SK-N-SH (cell line): Measurements from ENCODE around the gene NRN1L. TPM values are rescaled to one million over a fixed set of nuclear protein-coding genes. Genes with fewer than 3 reads are reported as not detected.
A peak's percentile ranks its signal among the peaks of the same experiment; 100 is the strongest.

Experiments
- CTCF ChIA-PET: fragments of 300-600, 350-600 bp; formaldehyde crosslinking; extraction: SDS; loops from one replicate; lab custom pipeline; 2021; lab: Yijun Ruan, JAX
- POLR2A ChIA-PET: fragments of 350-600 bp; sonication (Branson Sonifier 250); formaldehyde crosslinking; extraction: SDS; loops from one replicate; lab custom pipeline; 2020; ENCODE audit warnings: antibody characterized with exemption, inconsistent platforms; lab: Yijun Ruan, JAX
- DNase-seq: peaks from one replicate; pipeline ENCODE4 v3.0.0; 2012
- H2AFZ ChIP-seq: fragments of 200-600 bp; sonication (generic); 2 replicates; pipeline ENCODE4 v1.8.1; 2016; ENCODE audit warnings: antibody characterized with exemption, mild to moderate bottlenecking, low read depth
- H3F3A ChIP-seq: fragments of 200-600 bp; sonication (generic); replicated peaks from 2 replicates; pipeline ENCODE3; 2016; ENCODE audit warnings: antibody characterized with exemption, mild to moderate bottlenecking; ENCODE audit not compliant: insufficient read depth
- H3K27ac ChIP-seq, 2 experiments: fragments of 200-500 bp in 1 of 2; fragments of 200-600 bp in 1 of 2; sonication (Bioruptor generic) in 1 of 2; sonication (generic), shearing (Covaris generic) in 1 of 2; 2 replicates each; pipeline versions ENCODE4 v1.5.1 to v1.6.1; 2014 to 2016; ENCODE audit warnings: low read depth in 2 of 2, inconsistent platforms in 1 of 2, low read length in 1 of 2, mild to moderate bottlenecking in 1 of 2, mixed read lengths in 1 of 2
- H3K27me3 ChIP-seq: fragments of 200-600 bp; sonication (generic), shearing (Covaris generic); 2 replicates; pipeline ENCODE4 v1.6.1; 2016; ENCODE audit warnings: mixed run types; ENCODE audit not compliant: insufficient read depth
- H3K36me3 ChIP-seq, 2 experiments: fragments of 200-500 bp in 1 of 2; fragments of 200-600 bp in 1 of 2; sonication (Bioruptor generic) in 1 of 2; sonication (generic) in 1 of 2; replicated peaks in 1 of 2; 2 replicates each; pipeline versions ENCODE3 to v1.5.1; 2014 to 2016; ENCODE audit warnings: low read length in 1 of 2, mild to moderate bottlenecking in 1 of 2; ENCODE audit not compliant: insufficient read depth in 2 of 2, control insufficient read depth in 1 of 2
- H3K4me1 ChIP-seq, 2 experiments: fragments of 200-500 bp in 1 of 2; fragments of 200-600 bp in 1 of 2; sonication (Bioruptor generic) in 1 of 2; sonication (generic), shearing (Covaris generic) in 1 of 2; 2 replicates each; pipeline versions ENCODE4 v1.5.1 to v1.6.1; 2014 to 2016; ENCODE audit warnings: low read depth in 1 of 2, low read length in 1 of 2, mixed run types in 1 of 2; ENCODE audit not compliant: insufficient read depth in 2 of 2, control insufficient read depth in 1 of 2
- H3K4me2 ChIP-seq: fragments of 200-600 bp; sonication (generic), shearing (Covaris generic); 2 replicates; pipeline ENCODE4 v1.6.1; 2017; ENCODE audit warnings: mixed run types
- H3K4me3 ChIP-seq, 2 experiments: fragments of 200-500 bp in 1 of 2; fragments of 200-600 bp in 1 of 2; sonication (Bioruptor generic) in 1 of 2; sonication (generic), shearing (Covaris generic) in 1 of 2; 2 replicates each; pipeline versions ENCODE4 v1.5.1 to v1.8.1; 2014 to 2016; ENCODE audit warnings: low read depth in 2 of 2, inconsistent platforms in 1 of 2, low read length in 1 of 2, mild to moderate bottlenecking in 1 of 2, mixed read lengths in 1 of 2, moderate library complexity in 1 of 2
- H3K79me2 ChIP-seq: fragments of 200-600 bp; sonication (generic); 2 replicates; pipeline ENCODE4 v1.8.1; 2017; ENCODE audit warnings: mild to moderate bottlenecking; ENCODE audit not compliant: insufficient read depth
- H3K9ac ChIP-seq: fragments of 200-600 bp; sonication (generic); 2 replicates; pipeline ENCODE4 v1.6.1; 2017; ENCODE audit warnings: mixed run types
- H3K9me2 ChIP-seq: fragments of 200-600 bp; sonication (generic); 2 replicates; pipeline ENCODE4 v1.6.1; 2017; ENCODE audit warnings: mixed run types
- H3K9me3 ChIP-seq: fragments of 200-600 bp; sonication (generic); 2 replicates; pipeline ENCODE4 v1.6.1; 2017; ENCODE audit warnings: mixed run types, mild to moderate bottlenecking, moderate library complexity
- H4K20me1 ChIP-seq: fragments of 200-600 bp; sonication (generic); 2 replicates; pipeline ENCODE4 v1.6.1; 2017; ENCODE audit warnings: mild to moderate bottlenecking, mixed run types; ENCODE audit not compliant: insufficient read depth
- CHD2 ChIP-seq: fragments of 150-350 bp; IDR thresholded peaks from 2 replicates; pipeline ENCODE4 v1.6.1; 2018; ENCODE audit warnings: low read length; ENCODE audit not compliant: partially characterized antibody
- EZH2phosphoT487 ChIP-seq: fragments of 200-600 bp; sonication (generic); IDR thresholded peaks from 2 replicates; pipeline ENCODE4 v1.6.1; 2017; ENCODE audit warnings: low read depth, mixed run types, mild to moderate bottlenecking, antibody characterized with exemption, moderate library complexity, borderline replicate concordance
- FOXM1 ChIP-seq: IDR thresholded peaks from 2 replicates; pipeline ENCODE4 v1.4.0; 2012; ENCODE audit warnings: low read depth, mild to moderate bottlenecking
- GATA2 ChIP-seq: sonication (generic); formaldehyde crosslinking; IDR thresholded peaks from 2 replicates; pipeline ENCODE4 v1.5.0; 2020; ENCODE audit warnings: mild to moderate bottlenecking, missing genetic modification reagents
- JUND ChIP-seq: IDR thresholded peaks from 2 replicates; pipeline ENCODE4 v1.4.0; 2012
- MEF2A ChIP-seq: IDR thresholded peaks from 2 replicates; pipeline ENCODE4 v1.4.0; 2012; ENCODE audit warnings: low read depth, borderline replicate concordance
- MXI1 ChIP-seq: IDR thresholded peaks from 2 replicates; pipeline ENCODE4 v1.6.1; 2012; ENCODE audit warnings: mild to moderate bottlenecking, low read depth, low read length, improper control_type of control experiment
- NFIC ChIP-seq: IDR thresholded peaks from 2 replicates; pipeline ENCODE4 v1.4.0; 2012; ENCODE audit warnings: borderline replicate concordance
- NRF1 ChIP-seq: IDR thresholded peaks from 2 replicates; pipeline ENCODE4 v1.6.1; 2012; ENCODE audit warnings: low read depth, mild to moderate bottlenecking, low read length
- PBX3 ChIP-seq: IDR thresholded peaks from 2 replicates; pipeline ENCODE4; 2012
- POLR2AphosphoS5 ChIP-seq: IDR thresholded peaks from 2 replicates; pipeline ENCODE4 v1.6.1; 2012; ENCODE audit warnings: low read depth, low read length
- RAD21 ChIP-seq: IDR thresholded peaks from 2 replicates; pipeline ENCODE4 v1.6.1; 2012; ENCODE audit warnings: mild to moderate bottlenecking, low read length
- RCOR1 ChIP-seq: fragments of 150-350 bp; IDR thresholded peaks from 2 replicates; pipeline ENCODE4 v1.6.1; 2017; ENCODE audit warnings: antibody characterized with exemption, low read length
- REST ChIP-seq: IDR thresholded peaks from 2 replicates; pipeline ENCODE4 v1.6.1; 2012; ENCODE audit warnings: mild to moderate bottlenecking, low read depth, low read length, moderate library complexity
- RFX5 ChIP-seq: IDR thresholded peaks from 2 replicates; pipeline ENCODE4 v1.6.1; 2012; ENCODE audit warnings: mild to moderate bottlenecking, improper control_type of control experiment, low read length
- RXRA ChIP-seq: IDR thresholded peaks from 2 replicates; pipeline ENCODE4 v1.4.0; 2012; ENCODE audit warnings: low read depth, mild to moderate bottlenecking, borderline replicate concordance
- TAF1 ChIP-seq: IDR thresholded peaks from 2 replicates; pipeline ENCODE4 v1.6.1; 2012; ENCODE audit warnings: low read depth, mild to moderate bottlenecking, low read length, moderate library complexity, borderline replicate concordance
- TCF12 ChIP-seq: IDR thresholded peaks from 2 replicates; pipeline ENCODE4 v1.4.0; 2012
- TEAD4 ChIP-seq: IDR thresholded peaks from 2 replicates; pipeline ENCODE4 v1.4.0; 2012; ENCODE audit warnings: mild to moderate bottlenecking, borderline replicate concordance; ENCODE audit not compliant: insufficient read depth
- USF1 ChIP-seq: IDR thresholded peaks from 2 replicates; pipeline ENCODE4 v1.4.0; 2012; ENCODE audit warnings: low read depth, borderline replicate concordance
- WGBS: methylation state at CpG from one replicate; pipeline ENCODE4 v1.1.6; 2017; ENCODE audit warnings: low lambda C conversion rate; 5-methylcytosine and 5-hydroxymethylcytosine counted together
- polyA plus RNA-seq, 3 experiments: library from polyadenylated mRNA; depleted of rRNA; stranded (reverse); fragments of >200 nt; gene quantifications; 2 replicates each; pipeline ENCODE4 v1.2.3, GENCODE V29; 2012

The NRN1L gene
- polyA plus RNA-seq, 1 of the 3 experiments (the other 2 are of a cell fraction) = 0.41 TPM

DNA sequence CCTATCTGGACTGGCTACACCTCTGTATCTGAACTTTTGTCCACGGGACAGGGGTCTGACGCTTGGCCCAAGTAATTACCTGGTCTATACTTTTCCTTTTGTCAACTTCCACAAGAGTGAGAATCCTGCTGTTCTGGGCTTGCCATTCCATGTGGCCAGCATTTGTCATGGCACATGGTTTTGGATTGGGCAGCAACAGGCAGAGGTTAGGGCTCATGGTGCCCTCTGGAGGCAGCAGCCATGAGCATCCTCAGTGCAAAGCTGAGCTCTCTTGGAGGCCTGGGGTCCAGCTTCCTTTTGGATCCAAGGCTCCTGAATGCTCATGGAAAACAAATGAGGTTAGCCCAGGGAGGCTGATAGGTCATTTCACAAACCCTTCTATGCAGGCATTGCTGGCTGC, 19.4 kb upstream of the NRN1L start (continued):
- TF ChIP-seq RFX5 (no peak), PBX3 (no peak), TAF1 (no peak), JUND (no peak), POLR2AphosphoS5 (no peak), RCOR1 (no peak), TCF12 (no peak), NRF1 (no peak), USF1 (no peak), GATA2 (CRISPR knock-in tag) (no peak), REST (no peak), CHD2 (no peak), MEF2A (no peak), RAD21 (peak; percentile 61), EZH2phosphoT487 (no peak), FOXM1 (no peak), TEAD4 (no peak), RXRA (no peak)

DNA sequence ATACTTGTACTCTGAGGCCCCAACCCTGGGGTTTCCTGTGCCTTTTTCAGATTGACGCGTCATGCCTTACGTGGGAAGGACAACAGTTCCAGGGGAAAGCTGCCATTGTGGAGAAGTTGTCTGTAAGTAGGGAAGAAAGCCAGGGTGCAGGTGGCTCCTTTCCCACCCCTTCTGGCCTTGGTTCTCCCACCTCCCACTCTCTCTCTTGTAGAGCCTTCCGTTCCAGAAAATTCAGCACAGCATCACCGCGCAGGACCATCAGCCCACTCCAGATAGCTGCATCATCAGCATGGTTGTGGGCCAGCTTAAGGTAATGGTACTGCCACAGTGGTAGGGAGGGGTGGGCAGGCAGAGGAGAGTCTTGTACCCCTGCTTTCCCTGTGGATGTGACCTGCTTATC, 16.4 kb upstream of the NRN1L start:
- POLR2A ChIA-PET = no interaction called here

More for the DNA sequence above, 16.4 kb upstream of the NRN1L start:
- peaks cover 58% of the 10 kb centered on the region for H3K79me2 ChIP-seq
- H3K27me3 ChIP-seq = no peaks in the 10 kb centered on the region
- H3K36me3 ChIP-seq = peaks cover 43 to 54% of the 10 kb centered on the region in 2 experiments
- no peaks in the 10 kb centered on the region for H3K9me2 ChIP-seq
- no peak overlapping the region for H3K4me2 ChIP-seq
- 97% methylated on average over 6 of the region's 6 CpGs for WGBS
- no peak for TF ChIP-seq USF1
- TF ChIP-seq CHD2 = no peak
- TF ChIP-seq POLR2AphosphoS5 = no peak
- no peak for TF ChIP-seq MXI1
- no peak for TF ChIP-seq NFIC
- H3K4me1 ChIP-seq = peaks cover 0 to 4% of the 10 kb centered on the region in 2 experiments; a peak in 1 of 4 replicates
- H3K9ac ChIP-seq = no peak overlapping the region
- no peak overlapping the region for H2AFZ ChIP-seq
- no peak overlapping the region for H3K4me3 ChIP-seq
- H3K27ac ChIP-seq = no peak overlapping the region
- CTCF ChIA-PET = no interaction called here
- peaks cover 35% of the 10 kb centered on the region for H4K20me1 ChIP-seq
- no peak for DNase-seq
- peaks cover 28% of the 10 kb centered on the region for H3F3A ChIP-seq
- no peaks in the 10 kb centered on the region for H3K9me3 ChIP-seq
